GM18951 (cell line): ENCODE measurements around the gene ZNF20.
"Not testable (repeated sequence)": the region's sequence is repeated elsewhere in the genome, so short reads cannot be mapped to it uniquely, and the experiment has no call there.

Experiments
- POLR2A ChIP-seq: IDR thresholded peaks from 4 replicates; pipeline ENCODE4 v1.6.1; 2011; ENCODE audit warnings: mild to moderate bottlenecking; ENCODE audit not compliant: insufficient read length, insufficient read depth; ENCODE audit errors: extremely low read depth
- in situ Hi-C: fragments of 300-500 bp; cut with MboI; formaldehyde crosslinking; loops from one replicate; pipeline ENCODE4 v1.12.0; 2022; ENCODE audit warnings: low sequenced_read_pairs, mixed read lengths, inconsistent platforms; ENCODE audit not compliant: unreplicated experiment

The ZNF20 gene

DNA sequence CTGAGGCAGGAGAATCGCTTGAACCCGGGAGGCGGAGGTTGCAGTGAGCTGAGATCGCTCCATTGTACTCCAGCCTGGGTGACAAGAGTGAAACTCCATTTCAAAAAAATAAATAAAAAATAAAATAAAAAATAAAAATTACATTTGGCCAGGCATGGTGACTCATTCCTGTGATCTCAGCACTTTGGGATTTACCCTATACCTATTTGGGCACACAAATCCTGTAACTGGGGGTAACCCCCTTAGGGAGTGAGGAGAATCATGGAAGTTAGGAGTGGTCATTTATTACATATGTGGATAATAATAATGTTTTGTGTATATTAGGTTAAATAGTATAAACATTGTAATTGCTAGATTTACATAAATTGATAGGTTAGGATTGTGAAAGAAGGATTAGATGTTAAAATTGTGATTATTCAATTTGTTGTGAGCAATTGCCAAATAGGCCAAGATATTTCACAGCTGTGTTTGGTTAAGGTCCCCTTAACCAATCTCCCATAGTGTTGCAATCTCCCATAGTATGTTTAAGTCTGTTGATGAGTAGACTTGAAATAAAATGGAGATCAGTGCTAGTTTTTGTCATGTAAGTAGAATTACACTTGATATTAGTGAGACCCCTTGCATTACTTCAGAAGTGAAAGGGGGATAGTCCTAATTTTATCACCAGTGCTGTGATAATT lies 44.9 kb downstream of the ZNF20 start:
- in situ Hi-C loops, result no loop called here
- no peak for TF ChIP-seq POLR2A

- in situ Hi-C loops, result no loop called here
- no peak for TF ChIP-seq POLR2A
These were observed 46.4 kb downstream of the ZNF20 start for GRCh38 chr19:12093777-12094176.

- TF ChIP-seq POLR2A, result no peak
- in situ Hi-C loops, result no loop called here
These were observed 47.2 kb downstream of the ZNF20 start for GRCh38 chr19:12092956-12093355.

DNA sequence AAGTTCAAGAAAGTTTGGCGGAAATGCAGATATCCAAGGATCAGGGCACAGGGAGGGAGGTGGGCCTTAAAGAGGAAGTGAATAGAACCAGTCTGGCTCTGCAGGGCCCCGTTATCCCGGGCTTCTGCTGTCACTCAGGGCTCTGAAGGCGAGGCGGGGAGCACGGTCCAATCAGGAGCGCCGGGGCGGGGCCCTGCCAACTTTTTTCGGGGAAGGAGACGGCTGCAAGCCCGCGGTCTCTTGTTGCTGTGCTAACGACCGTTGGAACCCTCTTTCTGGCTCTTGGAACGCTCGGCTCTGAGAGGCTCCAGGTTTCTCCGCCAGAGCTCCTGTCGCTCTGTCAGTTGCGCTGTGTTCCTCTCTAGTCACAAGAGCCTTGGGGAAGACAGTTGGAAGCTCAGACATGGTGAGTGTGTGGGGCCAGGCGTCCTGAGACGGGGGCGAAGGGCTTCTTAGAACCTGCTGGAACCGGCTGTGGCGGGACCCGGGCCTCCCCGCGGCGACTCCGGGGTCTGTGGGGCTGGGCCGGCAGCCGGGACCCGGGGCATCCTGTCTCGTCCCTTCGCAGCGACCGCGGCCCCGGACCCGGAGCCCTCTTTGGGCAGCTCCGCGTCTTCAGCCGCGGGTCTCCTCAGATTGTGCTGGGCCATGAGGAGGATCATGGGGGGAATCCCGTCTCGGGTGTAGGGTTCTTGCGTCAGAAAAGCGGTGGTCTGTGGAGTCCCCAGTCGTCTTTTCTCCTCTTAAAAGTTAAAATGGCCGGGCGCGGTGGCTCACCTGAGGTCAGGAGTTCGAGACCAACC lies 47.9 kb downstream of the ZNF20 start:
- in situ Hi-C loops, result no loop called here
- peak; percentile 67 for TF ChIP-seq POLR2A

GRCh38 chr19:12090807-12091206 lies 49.3 kb downstream of the ZNF20 start:
- no peak for TF ChIP-seq POLR2A
- in situ Hi-C loops, result no loop called here

GRCh38 chr19:12085074-12085818 lies 54.9 kb downstream of the ZNF20 start:
- no peak for TF ChIP-seq POLR2A
- in situ Hi-C loops, result no loop called here

DNA sequence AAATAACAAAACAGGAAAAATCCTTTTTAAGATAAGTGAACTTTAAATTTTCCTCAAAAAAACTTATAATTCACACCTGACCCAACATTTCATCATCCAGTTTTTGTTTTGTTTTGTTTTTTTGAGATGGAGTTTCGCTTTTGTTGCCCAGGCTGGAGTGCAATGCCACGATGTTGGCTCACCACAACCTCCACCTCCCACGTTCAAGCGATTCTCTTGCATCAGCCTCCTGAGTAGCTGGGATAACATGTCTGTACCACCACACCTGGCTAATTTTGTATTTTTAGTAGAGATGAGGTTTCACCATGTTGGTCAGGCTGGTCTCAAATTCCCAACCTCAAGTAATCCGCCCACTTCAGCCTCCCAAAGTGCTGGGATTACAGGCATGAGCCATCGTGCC lies 56.8 kb downstream of the ZNF20 start:
- in situ Hi-C loops, result not testable (repeated sequence)
